ENCODE data around the gene LRIT2. TPM values are rescaled to one million over a fixed set of nuclear protein-coding genes. Genes with fewer than 3 reads are reported as not detected.

The LRIT2 gene
- total RNA-seq, 2 experiments from 2014 or later = not detected

- DNase-seq (peak; percentile 54), ATAC-seq (peak; percentile 43)
- Mint-ChIP-seq H3K36me3 (ENCODE audit: low read depth) (no peaks in the 10 kb centered on the region), H3K27me3 (no peaks in the 10 kb centered on the region), H3K9me3 (no peaks in the 10 kb centered on the region), H3K27ac (no peak overlapping the region), H3K4me3 (no peak overlapping the region), H3K4me1 (ENCODE audit: low read depth) (peaks cover 5% of the 10 kb centered on the region)
- intact Hi-C loops (cut with micrococcal nuclease) = no loop called here
- POLR2A ChIA-PET = no interaction called here
- no peak for TF ChIP-seq CTCF (IDR thresholded peaks at IDR 0.05)
- CTCF ChIA-PET = interaction anchor here (1.0 kb wide), 1 partner anchor 26 kb away, joined by 4 read pairs; no protein-coding TSS in a partner anchor
These were observed 46.2 kb downstream of the LRIT2 start for GRCh38 chr10:84179059-84179710.

- no peak for DNase-seq
- intact Hi-C loops (cut with micrococcal nuclease) = no loop called here
- ChIA-PET POLR2A (no interaction called here), CTCF (interaction anchor here (1.3 to 1.7 kb wide), 3 partner anchors 18 to 79 kb away, joined by 4 to 7 read pairs (median 6); no protein-coding TSS in a partner anchor)
- Mint-ChIP-seq H3K27ac (no peak overlapping the region), H3K4me3 (no peak overlapping the region), H3K27me3 (no peaks in the 10 kb centered on the region), H3K36me3 (ENCODE audit: low read depth) (no peaks in the 10 kb centered on the region), H3K9me3 (no peaks in the 10 kb centered on the region), H3K4me1 (ENCODE audit: low read depth) (peaks cover 5% of the 10 kb centered on the region)
- no peak for TF ChIP-seq CTCF (IDR thresholded peaks at IDR 0.05)
- ATAC-seq = no peak
These were observed 47.2 kb downstream of the LRIT2 start for GRCh38 chr10:84178160-84178609.

- ATAC-seq (peak; percentile 93), DNase-seq (peak; percentile 74)
- H3K9me3 Mint-ChIP-seq = no peaks in the 10 kb centered on the region
- no peak overlapping the region for H3K4me3 Mint-ChIP-seq
- CTCF ChIA-PET = interaction anchor here (1.1 to 1.7 kb wide), 5 partner anchors 16 to 79 kb away, joined by 4 to 7 read pairs (median 4); partner anchors contain the start of gene CDHR1
- no peak overlapping the region for H3K27ac Mint-ChIP-seq
- no peaks in the 10 kb centered on the region for H3K36me3 Mint-ChIP-seq (ENCODE audit: low read depth)
- intact Hi-C loops (cut with micrococcal nuclease) = no loop called here
- H3K4me1 Mint-ChIP-seq (ENCODE audit: low read depth) = peaks cover 5% of the 10 kb centered on the region
- no peak for TF ChIP-seq CTCF (IDR thresholded peaks at IDR 0.05)
- no peaks in the 10 kb centered on the region for H3K27me3 Mint-ChIP-seq
- POLR2A ChIA-PET = interaction anchor here (1.0 to 2.0 kb wide), 2 partner anchors 35 to 38 kb away, joined by 3 to 8 read pairs; partner anchors contain the start of gene GHITM
These were observed 47.7 kb downstream of the LRIT2 start for GRCh38 chr10:84177541-84178141.

- Mint-ChIP-seq H3K27me3 (no peaks in the 10 kb centered on the region), H3K9me3 (no peaks in the 10 kb centered on the region), H3K4me3 (no peak overlapping the region), H3K36me3 (ENCODE audit: low read depth) (no peaks in the 10 kb centered on the region), H3K4me1 (ENCODE audit: low read depth) (peaks cover 5% of the 10 kb centered on the region), H3K27ac (peak overlapping the region; percentile 80)
- CTCF ChIA-PET = interaction anchor here (1.1 to 1.7 kb wide), 7 partner anchors 12 to 80 kb away, joined by 3 to 7 read pairs (median 4); partner anchors contain the start of gene CDHR1
- TF ChIP-seq CTCF (IDR thresholded peaks at IDR 0.05) = no peak
- no peak for DNase-seq
- ATAC-seq = peak; percentile 27
- POLR2A ChIA-PET = interaction anchor here (1.0 to 2.0 kb wide), 2 partner anchors 34 to 37 kb away, joined by 3 to 8 read pairs; partner anchors contain the start of gene GHITM
- intact Hi-C loops (cut with micrococcal nuclease) = no loop called here
These were observed 48.4 kb downstream of the LRIT2 start for GRCh38 chr10:84176836-84177474.
